Activated CD4-positive, alpha-beta T cell treated with anti-CD3 and anti-CD28 coated beads, Interleukin-2, Interleukin-4, amounts not matched to agents 100 ng/mL and 50 ng/mL, durations not matched to agents 16 hours and 8 hours (primary cell): ENCODE measurements around the gene KRTAP1-1.
"Not testable (repeated sequence)": the region's sequence is repeated elsewhere in the genome, so short reads cannot be mapped to it uniquely, and the experiment has no call there.

ENCODE experiments used
- DNase-seq: peaks from one replicate; pipeline ENCODE4 v3.0.0-alpha.2; 2020; ENCODE audit warnings: low spot score

Gene KRTAP1-1

DNA sequence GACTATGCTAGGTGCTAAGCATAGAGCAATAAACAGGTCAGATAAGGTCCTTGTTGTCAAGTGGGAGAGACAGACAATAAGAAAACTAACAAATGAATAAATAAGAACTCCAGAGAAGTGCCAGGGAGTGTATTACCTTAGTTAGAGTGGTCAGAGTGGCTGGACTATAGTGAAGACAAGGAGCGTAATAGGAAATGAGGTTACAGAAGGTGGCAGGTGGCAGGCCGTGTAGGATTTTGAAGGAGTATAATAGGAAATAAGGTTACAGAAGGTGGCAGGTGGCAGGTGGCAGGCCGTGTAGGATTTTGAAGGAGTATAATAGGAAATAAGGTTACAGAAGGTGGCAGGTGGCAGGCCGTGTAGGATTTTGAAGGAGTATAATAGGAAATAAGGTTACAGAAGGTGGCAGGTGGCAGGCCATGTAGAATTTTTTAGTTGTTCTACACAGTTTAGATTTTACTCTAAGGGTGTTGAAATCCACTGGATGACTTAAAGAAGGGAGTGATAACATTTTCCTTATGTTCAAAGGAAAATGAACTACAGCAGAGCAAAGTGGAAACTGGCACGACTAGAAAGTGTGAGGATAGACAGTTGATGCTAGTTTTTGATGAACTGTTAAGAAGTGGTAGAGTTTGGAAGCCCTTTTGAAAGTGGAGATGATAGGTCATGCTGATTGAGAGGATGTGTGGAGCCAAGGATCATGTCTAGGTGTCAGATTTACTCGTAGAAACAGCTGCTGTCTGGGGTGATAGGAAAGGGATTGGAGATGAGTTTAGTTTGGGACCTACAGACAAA, 28.7 kb downstream of the KRTAP1-1 start:
- DNase-seq: no peak

- DNase-seq: no peak
Measured at GRCh38 chr17:41010441-41010840, 30.8 kb downstream of the KRTAP1-1 start.

GRCh38 chr17:41009936-41010335, 31.3 kb downstream of the KRTAP1-1 start:
- DNase-seq: no peak

- no peak for DNase-seq
Measured at GRCh38 chr17:41009301-41009760, 31.9 kb downstream of the KRTAP1-1 start.

DNA sequence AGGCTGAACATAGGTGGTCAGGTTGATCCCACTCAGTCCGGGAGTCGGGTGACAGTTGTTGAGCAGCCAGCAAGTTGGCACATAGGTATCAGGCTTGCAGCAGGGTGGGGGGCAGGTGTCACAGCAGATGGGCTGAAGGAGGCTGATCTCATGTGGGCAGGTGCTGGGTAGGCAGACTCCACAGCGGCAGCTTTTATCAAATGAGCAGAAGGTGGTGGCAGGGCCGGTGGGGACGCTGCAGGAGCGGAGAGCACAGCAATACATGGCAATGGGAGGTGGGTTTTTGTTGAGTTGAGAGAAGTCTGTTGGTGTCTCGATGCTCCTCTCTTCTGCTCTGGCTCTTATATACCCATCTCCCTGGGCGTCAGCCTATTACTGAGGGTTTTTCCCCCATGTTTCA, 32.4 kb downstream of the KRTAP1-1 start, which contains the start of gene KRTAP3-1:
TSS of gene KRTAP3-1 (minus strand) at position 318 of the 400 bp plus-strand sequence. CDS start at position 264, 54 bp downstream.
- DNase-seq: no peak

- DNase-seq: no peak
Measured at GRCh38 chr17:41004397-41004796, 36.9 kb downstream of the KRTAP1-1 start.

DNA sequence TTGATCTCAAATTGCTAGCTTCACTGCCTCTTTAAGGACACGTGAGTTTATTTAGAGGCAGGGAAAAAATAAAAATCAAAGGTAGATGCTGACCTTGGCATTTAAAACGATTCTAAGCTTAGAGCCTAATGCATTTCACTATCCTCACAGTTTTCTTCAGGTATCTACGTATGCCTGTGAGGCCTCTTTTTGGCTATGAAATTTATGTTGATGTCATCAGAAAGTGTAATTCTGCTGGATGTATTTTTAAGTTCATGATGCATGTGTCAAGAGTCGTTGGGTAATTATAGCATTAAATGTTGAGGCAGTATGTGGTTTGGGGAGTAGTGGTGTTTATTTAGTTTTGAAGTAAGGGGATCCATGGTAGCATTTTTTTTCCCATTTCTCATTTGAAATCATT, 37.3 kb downstream of the KRTAP1-1 start:
- DNase-seq: no peak

GRCh38 chr17:41002814-41003213, 38.4 kb downstream of the KRTAP1-1 start:
- no peak for DNase-seq

DNA sequence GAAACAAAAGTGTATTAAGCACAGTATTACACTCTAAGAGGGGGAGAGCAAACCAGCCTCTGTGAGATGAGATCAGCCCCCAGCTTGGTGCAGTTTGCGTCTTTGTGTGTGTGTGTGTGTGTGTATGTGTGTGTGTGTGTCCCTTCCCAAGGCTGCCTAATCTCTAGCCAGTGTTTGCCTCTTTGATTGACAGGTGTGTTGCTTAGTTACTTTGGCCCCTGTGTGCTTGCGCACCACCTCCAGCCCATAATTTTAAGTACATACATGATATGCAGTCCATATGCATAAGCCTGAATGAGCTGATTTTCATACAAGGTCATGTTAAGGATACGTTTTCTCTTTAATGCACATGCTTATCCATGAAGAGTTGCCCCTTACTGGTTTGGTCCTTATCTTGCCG, 39.5 kb downstream of the KRTAP1-1 start:
- no peak for DNase-seq

DNA sequence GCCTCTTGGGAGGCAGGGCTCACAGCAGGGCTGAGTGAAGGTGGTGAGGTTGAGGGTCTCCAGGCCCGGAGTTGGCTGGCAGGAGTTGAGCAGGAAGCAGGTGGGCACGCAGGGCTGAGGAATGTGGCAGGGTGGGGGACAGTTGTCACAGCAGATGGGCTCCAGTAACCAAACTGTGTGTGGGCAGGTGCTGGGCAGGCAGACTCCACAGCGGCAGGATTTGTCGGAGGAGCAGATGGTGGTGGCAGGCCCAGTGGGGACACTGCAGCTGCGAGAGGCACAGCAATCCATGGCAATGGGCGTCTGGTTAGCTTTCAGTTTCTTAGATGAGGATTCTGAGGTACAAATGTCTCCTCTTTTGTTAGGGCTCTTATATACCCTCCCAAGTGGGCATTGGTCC, 41.7 kb downstream of the KRTAP1-1 start, which contains the start of gene KRTAP3-2:
TSS of gene KRTAP3-2 (minus strand) at position 344 of the 400 bp plus-strand sequence. CDS start at position 291, 53 bp downstream.
- DNase-seq: not testable (repeated sequence)

GRCh38 chr17:40997361-40997760, 43.9 kb downstream of the KRTAP1-1 start:
- DNase-seq: no peak

DNA sequence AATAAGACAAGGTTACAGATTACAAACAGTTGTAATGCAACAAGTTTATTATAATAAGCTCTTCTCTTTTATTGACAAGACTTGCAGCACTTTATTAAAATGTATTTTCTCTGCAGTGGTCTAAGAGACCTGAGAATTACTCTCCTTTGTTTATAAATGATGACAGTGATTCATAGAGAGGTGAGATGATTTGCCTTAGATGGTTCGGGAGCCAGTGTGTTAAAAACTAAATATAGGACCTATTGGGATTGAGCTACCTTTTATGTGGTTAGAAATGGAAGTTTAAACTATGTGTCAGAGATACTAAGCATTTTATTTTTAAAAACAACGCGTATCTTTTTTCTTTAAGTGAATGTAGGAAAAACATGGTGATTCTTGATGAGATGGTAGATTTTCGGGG, 44.4 kb downstream of the KRTAP1-1 start:
- DNase-seq: no peak

DNA sequence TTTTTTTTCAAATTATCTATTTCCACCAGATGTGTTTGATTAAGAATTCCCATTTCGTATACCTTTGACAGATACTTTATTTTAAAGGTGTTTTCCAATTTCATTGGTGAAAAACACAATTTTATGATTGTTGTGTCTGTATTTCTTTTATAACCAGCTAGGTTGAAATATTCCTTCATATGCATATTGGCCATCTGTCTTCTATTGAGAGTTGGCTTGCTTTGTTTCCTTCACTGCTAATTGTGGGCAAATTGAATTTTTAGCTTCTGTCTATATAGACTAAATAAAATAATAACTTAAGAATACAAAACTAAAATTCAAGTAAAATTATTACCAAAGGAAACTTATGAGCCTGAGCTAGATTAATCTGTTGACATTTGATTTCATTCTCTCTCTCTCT, 46.1 kb downstream of the KRTAP1-1 start:
- DNase-seq: no peak

- no peak for DNase-seq
Measured at GRCh38 chr17:40993839-40994238, 47.4 kb downstream of the KRTAP1-1 start, which contains the start of gene KRTAP3-3. TSS of gene KRTAP3-3 (minus strand) at chr17:40994164. CDS start at chr17:40994097, 67 bp downstream.

GRCh38 chr17:40993084-40993483, 48.2 kb downstream of the KRTAP1-1 start:
- no peak for DNase-seq

- no peak for DNase-seq
Measured at GRCh38 chr17:40992666-40993065, 48.6 kb downstream of the KRTAP1-1 start.
